Neural crest cell (in vitro differentiated cells): ENCODE data around the gene ZNF343. TPM values are rescaled to one million over a fixed set of nuclear protein-coding genes. Genes with fewer than 3 reads are reported as not detected.

Experiments used
- DNase-seq: peaks from one replicate; pipeline ENCODE4 v3.0.0; 2021; ENCODE audit warnings: low read depth, mixed read lengths, low spot score
- H3K27ac Mint-ChIP-seq: one replicate; pipeline ENCODE4 v1.8.0; 2021; ENCODE audit warnings: mild to moderate bottlenecking, mixed read lengths; ENCODE audit not compliant: unreplicated experiment
- H3K27me3 Mint-ChIP-seq: 2 replicates; pipeline ENCODE4 v1.8.0; 2021; ENCODE audit warnings: low read depth, mild to moderate bottlenecking, mixed read lengths
- H3K36me3 Mint-ChIP-seq: 2 replicates; pipeline ENCODE4 v1.8.0; 2021; ENCODE audit warnings: low read depth, mild to moderate bottlenecking, mixed read lengths
- H3K4me1 Mint-ChIP-seq: 2 replicates; pipeline ENCODE4 v1.8.0; 2021; ENCODE audit warnings: mixed read lengths
- H3K4me3 Mint-ChIP-seq: one replicate; pipeline ENCODE4 v1.8.0; 2021; ENCODE audit warnings: mild to moderate bottlenecking, mixed read lengths
- H3K9me3 Mint-ChIP-seq: 2 replicates; pipeline ENCODE4 v1.8.0; 2021; ENCODE audit warnings: mixed read lengths
- CTCF ChIP-seq: fragments of 200-600 bp; sonication (generic); conservative IDR thresholded peaks from 2 replicates; pipeline ENCODE4 v1.5.0; 2021; ENCODE audit warnings: antibody characterized with exemption, mild to moderate bottlenecking
- total RNA-seq: library from RNA; stranded (reverse); gene quantifications from 2 replicates; pipeline ENCODE4 v1.2.1, GENCODE V29; 2021

Gene ZNF343
- total RNA-seq, 1 donor from 2014 or later = 12.8 TPM

- H3K4me3 Mint-ChIP-seq = no peak overlapping the region
- peaks cover 17% of the 10 kb centered on the region for H3K36me3 Mint-ChIP-seq
- no peaks in the 10 kb centered on the region for H3K27me3 Mint-ChIP-seq
- H3K9me3 Mint-ChIP-seq = no peaks in the 10 kb centered on the region
- no peak for TF ChIP-seq CTCF
- DNase-seq = no peak
- H3K4me1 Mint-ChIP-seq = peaks cover 10% of the 10 kb centered on the region
- no peak overlapping the region for H3K27ac Mint-ChIP-seq
Measured at GRCh38 chr20:2475850-2476741, 32.6 kb downstream of the ZNF343 start.

- no peak overlapping the region for H3K27ac Mint-ChIP-seq
- peaks cover 31% of the 10 kb centered on the region for H3K4me1 Mint-ChIP-seq
- H3K27me3 Mint-ChIP-seq = peaks cover 4% of the 10 kb centered on the region
- H3K36me3 Mint-ChIP-seq = peaks cover 19% of the 10 kb centered on the region
- TF ChIP-seq CTCF = no peak
- H3K9me3 Mint-ChIP-seq = peaks cover 3% of the 10 kb centered on the region
- no peak overlapping the region for H3K4me3 Mint-ChIP-seq
- no peak for DNase-seq
Measured at GRCh38 chr20:2473516-2473915, 35.2 kb downstream of the ZNF343 start.

- peak within 1 kb of the TSS; percentile 100 for H3K4me3 Mint-ChIP-seq
Measured at GRCh38 chr20:2470423-2471193, 38.1 kb downstream of the ZNF343 start, which contains the start of gene SNRPB. Gene SNRPB, minus strand, starts transcription at chr20:2470789. Its CDS starts 99 bp downstream, at chr20:2470690.

GRCh38 chr20:2469991-2470422, 38.7 kb downstream of the ZNF343 start:
- Mint-ChIP-seq H3K4me3 (peak overlapping the region; percentile 100), H3K27ac (peak overlapping the region; percentile 100), H3K36me3 (peaks cover 33% of the 10 kb centered on the region), H3K27me3 (peaks cover 4% of the 10 kb centered on the region), H3K9me3 (peaks cover 3% of the 10 kb centered on the region), H3K4me1 (peaks cover 51% of the 10 kb centered on the region)
- no peak for TF ChIP-seq CTCF
- DNase-seq = peak; percentile 36

More at GRCh38 chr20:2470423-2471193, 38.1 kb downstream of the ZNF343 start, which contains the start of gene SNRPB:
- Mint-ChIP-seq H3K9me3 (peaks cover 3% of the 10 kb centered on the region), H3K4me1 (peaks cover 51% of the 10 kb centered on the region), H3K27ac (peak within 1 kb of the TSS; percentile 100), H3K36me3 (peaks cover 30% of the 10 kb centered on the region), H3K27me3 (peaks cover 4% of the 10 kb centered on the region)
- TF ChIP-seq CTCF = no peak
- peak; percentile 93 for DNase-seq

GRCh38 chr20:2468581-2469407, 39.9 kb downstream of the ZNF343 start:
- Mint-ChIP-seq H3K4me3 (peak overlapping the region; percentile 100), H3K9me3 (peaks cover 3% of the 10 kb centered on the region), H3K27ac (peak overlapping the region; percentile 80), H3K4me1 (peaks cover 51% of the 10 kb centered on the region), H3K36me3 (peaks cover 39% of the 10 kb centered on the region), H3K27me3 (peaks cover 4% of the 10 kb centered on the region)
- TF ChIP-seq CTCF = no peak
- DNase-seq = no peak
